ENCODE data around the gene GRXCR2. TPM values are rescaled to one million over a fixed set of nuclear protein-coding genes. Genes with fewer than 3 reads are reported as not detected.

GRXCR2 gene
- total and polyA plus RNA-seq, 2 of the 13 experiments (the other 11 are each of a cell fraction or from before 2014, with no cell fraction given), result not detected

DNA sequence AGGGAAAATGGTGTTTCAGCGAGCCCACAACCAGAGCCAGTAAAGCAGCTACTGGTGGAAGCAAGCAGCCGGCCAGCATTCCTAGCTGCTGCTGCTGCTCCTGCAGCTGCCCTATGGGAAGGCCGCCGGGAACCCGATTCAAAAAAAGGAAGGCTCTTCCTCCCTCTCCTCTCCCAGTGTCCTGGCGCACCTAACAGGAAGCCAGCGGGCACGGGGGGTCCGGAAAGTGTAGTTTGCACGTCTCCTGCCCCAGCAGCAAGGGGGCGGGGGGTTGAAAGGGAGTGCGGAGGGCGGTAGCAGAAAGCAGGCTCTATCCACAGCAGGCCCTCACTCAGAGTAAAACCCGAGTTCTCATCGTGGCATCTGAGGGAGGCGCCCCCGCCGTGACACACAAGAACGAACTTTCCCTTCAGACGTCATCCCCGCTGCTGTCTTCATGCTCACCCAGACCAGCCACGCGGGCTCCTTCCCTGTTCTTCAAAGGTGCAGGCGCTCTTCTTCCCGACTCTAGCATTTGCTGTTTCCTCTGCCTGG is 16.5 kb downstream of the GRXCR2 start:
- no peaks in the 10 kb centered on the region for H3K79me2 ChIP-seq (ENCODE audit: insufficient read depth, low read length)
- H3K27me3 ChIP-seq (ENCODE audit: control insufficient read depth in 1 of 2, insufficient read depth in 2 of 2, low read length in 2 of 2), result no peaks in the 10 kb centered on the region
- FAIRE-seq, result no peak
- peak overlapping the region; percentile 49 to 71 (median 57); a peak in 5 of 6 replicates for H3K4me3 ChIP-seq (replicated peaks in 1 of 3; ENCODE audit: insufficient read depth in 1 of 3, low read depth in 2 of 3, low read length in 3 of 3)
- H2AFZ ChIP-seq (ENCODE audit: low read length), result peak overlapping the region; percentile 62
- no peaks in the 10 kb centered on the region for H3K36me3 ChIP-seq (replicated peaks in 1 of 2; ENCODE audit: control insufficient read depth in 1 of 2, insufficient read depth in 2 of 2, low read length in 2 of 2)
- H3K9me3 ChIP-seq (ENCODE audit: low read length), result no peaks in the 10 kb centered on the region
- peak; percentile 30 for DNase-seq (ENCODE audit: low spot score)
- 11% methylated on average over 15 of the region's 25 CpGs for WGBS (ENCODE audit: low lambda C conversion rate)
- BruUV-seq (replicated peaks), result no TSS peak
- peak overlapping the region; percentile 47 for H3K9ac ChIP-seq (ENCODE audit: insufficient read depth, low read depth, low read length)
- H3K4me1 ChIP-seq (ENCODE audit: insufficient read depth, low read length), result peaks cover 49% of the 10 kb centered on the region
- CTCF ChIA-PET (ENCODE audit: low intra/inter-chr PET ratio, low total read pairs), result no interaction called here
- in situ Hi-C loops (cut with HindIII; ENCODE audit: extremely low pct_ligation_motif_present, low pct_unique_long_range_greater_than_20kb), result no loop called here
- intact Hi-C loops (cut with micrococcal nuclease; ENCODE audit: unreplicated experiment), result loop anchor here (10.0 kb wide), 1 partner anchor 118 kb away; no protein-coding TSS in a partner anchor
- H4K20me1 ChIP-seq (ENCODE audit: insufficient read depth, low read length), result no peaks in the 10 kb centered on the region
- POLR2A ChIA-PET, result interaction anchor here (0.6 to 2.9 kb wide), 3 partner anchors 21 to 317 kb away, joined by 3 to 17 read pairs (median 3); partner anchors contain the start of gene PRELID2
- ATAC-seq, result peak; percentile 88
- peak overlapping the region; percentile 30 for H3K27ac ChIP-seq (ENCODE audit: extremely low read length, insufficient read depth, low read length)
- peak overlapping the region; percentile 91 for H3K4me2 ChIP-seq (ENCODE audit: low read depth, low read length)
- TF ChIP-seq NFAT5 (CRISPR knock-in tag; IDR thresholded peaks at IDR 0.05), result no peak
- no peak for TF ChIP-seq PAWR (CRISPR knock-in tag; IDR thresholded peaks at IDR 0.05; ENCODE audit: borderline replicate concordance)
- no peak for TF ChIP-seq MZF1 (CRISPR knock-in tag; IDR thresholded peaks at IDR 0.05; ENCODE audit: borderline replicate concordance)
- TF ChIP-seq SKI (IDR thresholded peaks at IDR 0.05; ENCODE audit: partially characterized antibody), result no peak
- no peak for TF ChIP-seq HOMEZ (CRISPR knock-in tag; IDR thresholded peaks at IDR 0.05; ENCODE audit: low read depth)
- TF ChIP-seq ZFP36L2 (CRISPR knock-in tag; IDR thresholded peaks at IDR 0.05), result no peak
- peak; percentile 80 for TF ChIP-seq NRL (CRISPR knock-in tag; IDR thresholded peaks at IDR 0.05; ENCODE audit: borderline replicate concordance)
- TF ChIP-seq, protein P1, sequence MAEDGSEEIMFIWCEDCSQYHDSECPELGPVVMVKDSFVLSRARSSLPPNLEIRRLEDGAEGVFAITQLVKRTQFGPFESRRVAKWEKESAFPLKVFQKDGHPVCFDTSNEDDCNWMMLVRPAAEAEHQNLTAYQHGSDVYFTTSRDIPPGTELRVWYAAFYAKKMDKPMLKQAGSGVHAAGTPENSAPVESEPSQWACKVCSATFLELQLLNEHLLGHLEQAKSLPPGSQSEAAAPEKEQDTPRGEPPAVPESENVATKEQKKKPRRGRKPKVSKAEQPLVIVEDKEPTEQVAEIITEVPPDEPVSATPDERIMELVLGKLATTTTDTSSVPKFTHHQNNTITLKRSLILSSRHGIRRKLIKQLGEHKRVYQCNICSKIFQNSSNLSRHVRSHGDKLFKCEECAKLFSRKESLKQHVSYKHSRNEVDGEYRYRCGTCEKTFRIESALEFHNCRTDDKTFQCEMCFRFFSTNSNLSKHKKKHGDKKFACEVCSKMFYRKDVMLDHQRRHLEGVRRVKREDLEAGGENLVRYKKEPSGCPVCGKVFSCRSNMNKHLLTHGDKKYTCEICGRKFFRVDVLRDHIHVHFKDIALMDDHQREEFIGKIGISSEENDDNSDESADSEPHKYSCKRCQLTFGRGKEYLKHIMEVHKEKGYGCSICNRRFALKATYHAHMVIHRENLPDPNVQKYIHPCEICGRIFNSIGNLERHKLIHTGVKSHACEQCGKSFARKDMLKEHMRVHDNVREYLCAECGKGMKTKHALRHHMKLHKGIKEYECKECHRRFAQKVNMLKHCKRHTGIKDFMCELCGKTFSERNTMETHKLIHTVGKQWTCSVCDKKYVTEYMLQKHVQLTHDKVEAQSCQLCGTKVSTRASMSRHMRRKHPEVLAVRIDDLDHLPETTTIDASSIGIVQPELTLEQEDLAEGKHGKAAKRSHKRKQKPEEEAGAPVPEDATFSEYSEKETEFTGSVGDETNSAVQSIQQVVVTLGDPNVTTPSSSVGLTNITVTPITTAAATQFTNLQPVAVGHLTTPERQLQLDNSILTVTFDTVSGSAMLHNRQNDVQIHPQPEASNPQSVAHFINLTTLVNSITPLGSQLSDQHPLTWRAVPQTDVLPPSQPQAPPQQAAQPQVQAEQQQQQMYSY (CRISPR knock-in tag; IDR thresholded peaks at IDR 0.05), result no peak
- no peak for TF ChIP-seq ZMYM2 (CRISPR knock-in tag; IDR thresholded peaks at IDR 0.05)
- TF ChIP-seq NBN (conservative IDR thresholded peaks at IDR 0.05), result no peak
- peak; percentile 21; the same call in 1 of the 2 replicates for TF ChIP-seq ZNF788 (CRISPR knock-in tag; IDR thresholded peaks at IDR 0.05; ENCODE audit: borderline replicate concordance)
